Measurements from ENCODE around the gene MOBP.
"Not testable (repeated sequence)": the region's sequence is repeated elsewhere in the genome, so short reads cannot be mapped to it uniquely, and the experiment has no call there.

MOBP gene

GRCh38 chr3:39467394-39468107 lies at the start of gene MOBP:
Gene MOBP (plus strand): TSS chr3:39467680. CDS start chr3:39502070, 34,390 bp downstream.
- no peak for TF ChIP-seq CTCF (IDR thresholded peaks at IDR 0.05; ENCODE audit: control insufficient read depth, insufficient read depth, low read depth, low read length, missing control alignments)
- no peak for DNase-seq (ENCODE audit: low read depth)
- H3K4me3 ChIP-seq (ENCODE audit: control insufficient read depth, low read depth, low read length) = no peak within 1 kb of the TSS

GRCh38 chr3:39418556-39419225 lies 48.8 kb upstream of the MOBP start:
- DNase-seq (ENCODE audit: low read depth); H3K4me3 ChIP-seq (ENCODE audit: control insufficient read depth, low read depth, low read length): not testable (repeated sequence)

- no peak overlapping the region for H3K4me3 ChIP-seq (ENCODE audit: control insufficient read depth, low read depth, low read length)
- no peak for TF ChIP-seq CTCF (IDR thresholded peaks at IDR 0.05; ENCODE audit: control insufficient read depth, insufficient read depth, low read depth, low read length, missing control alignments)
- no peak for DNase-seq (ENCODE audit: low read depth)
These were observed 47.7 kb upstream of the MOBP start for GRCh38 chr3:39419742-39420315.

GRCh38 chr3:39420543-39420942 lies 46.9 kb upstream of the MOBP start:
- no peak for TF ChIP-seq CTCF (IDR thresholded peaks at IDR 0.05; ENCODE audit: control insufficient read depth, insufficient read depth, low read depth, low read length, missing control alignments)
- H3K4me3 ChIP-seq (ENCODE audit: control insufficient read depth, low read depth, low read length) = no peak overlapping the region
- no peak for DNase-seq (ENCODE audit: low read depth)

- DNase-seq (ENCODE audit: low read depth) = no peak
- no peak overlapping the region for H3K4me3 ChIP-seq (ENCODE audit: control insufficient read depth, low read depth, low read length)
- TF ChIP-seq CTCF (IDR thresholded peaks at IDR 0.05; ENCODE audit: control insufficient read depth, insufficient read depth, low read depth, low read length, missing control alignments) = no peak
These were observed 44.0 kb upstream of the MOBP start for GRCh38 chr3:39423436-39423970.

GRCh38 chr3:39426312-39426711 lies 41.2 kb upstream of the MOBP start:
- no peak overlapping the region for H3K4me3 ChIP-seq (ENCODE audit: control insufficient read depth, low read depth, low read length)
- no peak for DNase-seq (ENCODE audit: low read depth)
- TF ChIP-seq CTCF (IDR thresholded peaks at IDR 0.05; ENCODE audit: control insufficient read depth, insufficient read depth, low read depth, low read length, missing control alignments) = no peak

GRCh38 chr3:39427506-39427905 lies 40.0 kb upstream of the MOBP start:
- no peak overlapping the region for H3K4me3 ChIP-seq (ENCODE audit: control insufficient read depth, low read depth, low read length)
- DNase-seq (ENCODE audit: low read depth) = no peak
- TF ChIP-seq CTCF (IDR thresholded peaks at IDR 0.05; ENCODE audit: control insufficient read depth, insufficient read depth, low read depth, low read length, missing control alignments) = no peak
